ENCODE measurements around the gene PRORP.

Gene PRORP

DNA sequence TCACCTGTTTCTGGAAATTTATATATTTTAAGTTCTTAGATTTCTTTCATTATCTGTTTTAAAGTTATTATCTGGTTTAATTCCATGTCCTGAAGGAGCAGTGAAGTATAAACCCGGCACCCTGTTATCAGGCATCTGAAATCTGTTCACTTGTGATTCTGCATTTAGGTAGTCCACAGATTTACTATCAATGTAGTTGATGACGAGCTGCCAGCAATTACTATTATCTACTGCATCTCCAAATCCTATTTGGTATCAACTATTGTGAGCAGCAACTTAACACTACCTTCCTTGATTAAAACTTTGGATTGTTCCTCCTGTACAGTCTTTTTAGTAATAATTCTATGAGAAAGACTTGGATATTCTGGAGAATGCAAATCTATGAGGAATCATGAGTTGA is 36.1 kb downstream of the PRORP start:
- ATAC-seq, result no peak
- Mint-ChIP-seq H3K27ac (no peak overlapping the region), H3K27me3 (no peaks in the 10 kb centered on the region), H3K4me1 (peaks cover 43% of the 10 kb centered on the region), H3K4me3 (no peak overlapping the region), H3K9me3 (no peaks in the 10 kb centered on the region)
- DNase-seq, result no peak

DNA sequence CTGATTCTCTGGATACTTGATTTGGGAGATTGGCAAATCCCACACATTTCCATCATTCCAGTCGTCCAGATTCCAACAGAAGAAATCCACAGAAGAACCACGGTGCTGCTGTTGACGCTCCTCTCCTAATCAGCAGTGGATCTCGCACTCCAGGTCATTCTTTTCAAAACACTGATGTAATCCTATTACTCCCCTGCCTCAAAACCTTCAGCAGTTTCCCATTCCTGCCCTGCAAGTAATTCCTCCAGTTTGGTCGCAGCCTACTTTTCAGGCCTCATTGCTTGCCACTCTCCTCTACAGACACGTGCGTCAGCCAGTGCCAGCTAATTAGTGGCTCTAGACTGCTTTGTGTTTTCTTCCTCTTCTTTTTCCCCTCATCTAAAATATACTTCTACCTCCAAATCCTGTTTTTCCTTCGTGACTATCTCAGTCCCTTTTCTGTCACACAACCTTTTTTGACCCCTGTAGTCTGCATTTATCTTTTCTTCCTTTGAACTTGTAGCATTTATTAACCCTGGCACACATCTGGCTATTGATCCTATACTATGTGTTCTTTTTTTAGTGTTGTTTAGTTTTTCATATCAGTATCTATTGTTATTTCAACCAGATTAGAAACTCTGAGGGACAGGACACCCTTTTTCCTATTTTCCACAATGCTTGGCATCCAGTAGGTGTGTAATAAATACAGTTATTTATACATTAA is 36.8 kb downstream of the PRORP start:
- no peak for DNase-seq
- Mint-ChIP-seq H3K27me3 (no peaks in the 10 kb centered on the region), H3K4me3 (no peak overlapping the region), H3K9me3 (no peaks in the 10 kb centered on the region), H3K4me1 (peaks cover 39% of the 10 kb centered on the region), H3K27ac (no peak overlapping the region)
- no peak for ATAC-seq

DNA sequence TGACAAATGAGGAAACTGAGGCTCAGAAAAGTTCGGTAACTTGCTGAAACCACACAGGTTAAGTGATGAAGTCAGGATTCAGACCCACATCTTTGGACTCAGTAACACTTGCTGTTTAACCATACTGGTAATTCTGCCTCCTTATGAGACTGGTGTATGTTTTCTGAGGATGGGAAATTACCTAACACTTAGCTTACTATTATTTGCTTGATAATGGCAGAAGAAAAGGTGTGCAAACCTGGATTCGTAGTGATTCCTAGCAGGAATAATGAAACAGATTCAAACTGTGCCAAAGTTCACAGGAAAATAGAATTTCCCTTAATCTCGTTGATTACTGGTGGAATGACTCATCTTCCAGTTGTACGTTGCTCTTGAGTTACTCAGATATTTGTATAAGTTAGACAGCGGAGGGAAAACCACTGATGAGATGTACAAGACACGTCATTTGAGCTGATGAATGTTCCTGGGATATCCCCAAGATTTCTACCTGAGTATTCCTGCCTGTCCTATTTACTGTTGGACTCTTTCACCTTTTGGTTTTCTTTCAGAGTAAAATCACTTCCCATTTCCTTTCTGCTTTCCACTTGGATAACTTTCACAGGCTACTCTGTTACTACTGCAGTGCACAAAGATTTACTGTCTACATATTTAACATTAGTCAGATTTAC is 37.5 kb downstream of the PRORP start:
- peak overlapping the region in 1 of 2 donors; percentile 5 for H3K27ac Mint-ChIP-seq
- H3K4me1 Mint-ChIP-seq, result peaks cover 36% of the 10 kb centered on the region
- DNase-seq (no peak), ATAC-seq (peak; percentile 75)
- peak overlapping the region in 1 of 2 donors; percentile 37 for H3K4me3 Mint-ChIP-seq
- no peaks in the 10 kb centered on the region for H3K27me3 Mint-ChIP-seq
- H3K9me3 Mint-ChIP-seq, result no peaks in the 10 kb centered on the region

DNA sequence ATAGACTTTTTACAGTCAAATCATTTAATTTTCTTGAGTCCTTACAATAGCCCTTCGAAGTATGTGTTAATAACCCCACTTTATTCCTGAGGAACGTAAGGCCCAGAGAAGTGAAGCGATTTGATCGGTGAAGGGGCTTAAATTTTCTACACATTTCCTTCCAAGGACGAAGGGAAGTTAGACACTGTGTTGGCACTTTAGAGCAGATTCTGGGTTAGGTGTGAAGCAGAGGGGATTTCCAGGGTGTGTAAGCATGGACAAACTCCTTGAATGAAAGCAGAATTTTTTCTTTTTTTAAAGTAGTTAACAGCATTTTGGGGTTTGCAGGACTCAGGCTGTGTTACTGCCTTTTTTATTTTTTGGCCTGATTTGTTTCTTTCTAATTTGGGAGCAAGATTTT is 38.9 kb downstream of the PRORP start:
- Mint-ChIP-seq H3K9me3 (no peaks in the 10 kb centered on the region), H3K4me3 (peak overlapping the region in 1 of 2 donors; percentile 20), H3K27ac (peak overlapping the region in 1 of 2 donors; percentile 14), H3K27me3 (no peaks in the 10 kb centered on the region), H3K4me1 (peaks cover 35% of the 10 kb centered on the region)
- DNase-seq (peak; percentile 8 to 14), ATAC-seq (peak; percentile 89)

DNA sequence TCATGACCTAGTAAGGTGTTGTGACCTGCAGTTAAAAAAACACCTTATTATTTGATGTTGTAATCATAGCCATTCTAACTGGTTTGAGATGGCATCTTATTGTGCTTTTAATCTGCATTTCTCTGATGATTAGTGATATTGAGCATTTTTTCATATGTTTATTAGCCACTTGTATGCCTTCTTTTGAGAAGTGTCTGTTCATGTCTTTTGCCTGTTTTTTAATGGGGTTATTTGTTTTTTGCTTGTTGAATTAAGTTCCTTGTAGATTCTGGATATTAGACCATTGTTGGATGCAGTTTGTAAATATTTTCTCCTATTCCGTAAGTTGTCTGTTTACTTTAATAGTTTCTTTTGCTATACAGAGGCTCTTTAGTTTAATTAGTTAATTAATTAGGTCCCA is 41.0 kb downstream of the PRORP start:
- ATAC-seq (no peak), DNase-seq (no peak)
- Mint-ChIP-seq H3K4me3 (no peak overlapping the region), H3K4me1 (peaks cover 31% of the 10 kb centered on the region), H3K27ac (no peak overlapping the region), H3K27me3 (no peaks in the 10 kb centered on the region), H3K9me3 (no peaks in the 10 kb centered on the region)

DNA sequence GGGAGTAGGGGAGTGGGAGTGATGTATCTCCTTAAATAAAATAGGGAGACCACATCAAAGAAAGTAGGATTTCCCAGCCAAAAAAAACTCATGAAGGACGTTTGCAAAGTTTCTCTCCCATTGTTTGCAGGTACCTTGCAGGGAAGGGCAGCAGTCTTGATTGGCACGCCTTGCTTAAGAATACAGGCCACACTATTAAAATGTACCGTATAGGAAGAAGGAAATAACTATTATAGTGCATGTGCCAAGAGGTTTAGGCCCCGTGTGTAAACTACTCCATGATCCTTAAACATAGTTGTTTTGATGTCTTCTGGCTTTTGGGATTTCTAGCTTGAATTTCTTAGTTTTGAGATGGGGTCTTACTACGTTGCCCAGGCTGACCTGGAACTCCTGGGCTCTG is 42.5 kb downstream of the PRORP start:
- DNase-seq (no peak), ATAC-seq (no peak)
- no peak overlapping the region for H3K4me3 Mint-ChIP-seq
- H3K9me3 Mint-ChIP-seq, result peaks cover 0 to 8% of the 10 kb centered on the region in 2 donors
- no peaks in the 10 kb centered on the region for H3K27me3 Mint-ChIP-seq
- no peak overlapping the region for H3K27ac Mint-ChIP-seq
- H3K4me1 Mint-ChIP-seq, result peaks cover 28% of the 10 kb centered on the region

DNA sequence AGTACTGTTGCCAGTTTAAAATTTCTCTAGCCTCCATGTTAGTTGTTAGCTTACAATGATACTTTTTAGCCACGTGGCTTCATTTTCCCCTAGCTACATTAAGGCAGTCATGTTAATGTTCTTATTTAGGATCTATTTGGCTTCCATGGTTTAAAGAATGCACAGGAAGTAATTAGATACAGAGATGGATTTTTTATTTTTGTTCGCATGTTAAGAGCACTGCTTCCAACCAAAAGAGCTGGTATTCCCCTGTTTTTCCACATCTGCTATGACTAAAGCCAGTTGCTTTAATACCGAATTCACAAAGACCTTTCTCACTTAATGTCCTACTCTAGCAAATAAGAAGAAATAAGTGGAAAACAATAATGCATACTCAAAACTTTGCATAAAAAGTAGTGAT is 45.1 kb downstream of the PRORP start:
- no peak for DNase-seq
- peaks cover 6% of the 10 kb centered on the region for H3K4me1 Mint-ChIP-seq
- H3K4me3 Mint-ChIP-seq, result no peak overlapping the region
- no peak for ATAC-seq
- H3K27me3 Mint-ChIP-seq, result no peaks in the 10 kb centered on the region
- H3K27ac Mint-ChIP-seq, result no peak overlapping the region
- H3K9me3 Mint-ChIP-seq, result peaks cover 0 to 12% of the 10 kb centered on the region in 2 donors
